ENCODE measurements around the gene SUMO4. TPM values are rescaled to one million over a fixed set of nuclear protein-coding genes. Genes with fewer than 3 reads are reported as not detected.

SUMO4 gene
- total RNA-seq, 1 donor from 2014 or later: 0.82 TPM

- H3K36me3 ChIP-seq: no peaks in the 10 kb centered on the region
- H4K20me1 ChIP-seq (ENCODE audit: low read depth): no peaks in the 10 kb centered on the region
- H3K36me3 Mint-ChIP-seq: no peaks in the 10 kb centered on the region
- peaks cover 13% of the 10 kb centered on the region for H3K4me1 Mint-ChIP-seq
- no peak overlapping the region for H3K9ac ChIP-seq
- no peaks in the 10 kb centered on the region for H3K27me3 ChIP-seq
- no peaks in the 10 kb centered on the region for H3K79me2 ChIP-seq (ENCODE audit: low read depth)
- H3F3A ChIP-seq (ENCODE audit: low read depth): peaks cover 7% of the 10 kb centered on the region
- peaks cover 6% of the 10 kb centered on the region for H3K27me3 Mint-ChIP-seq (ENCODE audit: insufficient read depth, low read depth)
- peaks cover 12% of the 10 kb centered on the region for H3K4me1 ChIP-seq
- H3K4me2 ChIP-seq: no peak overlapping the region
- TF ChIP-seq EZH2phosphoT487 (IDR thresholded peaks at IDR 0.05) (no peak), EZH2 (IDR thresholded peaks at IDR 0.05) (no peak), CTCF (IDR thresholded peaks at IDR 0.05) (no peak)
- DNase-seq (ENCODE audit: low spot score): no peak
- no peak overlapping the region for H3K4me3 ChIP-seq
- no peak overlapping the region for H3K27ac ChIP-seq
- H3K27ac Mint-ChIP-seq: no peak overlapping the region
- no peak overlapping the region for H2AFZ ChIP-seq (replicated peaks)
- no peaks in the 10 kb centered on the region for H3K9me3 Mint-ChIP-seq
- H3K4me3 Mint-ChIP-seq: no peak overlapping the region
- no peaks in the 10 kb centered on the region for H3K9me3 ChIP-seq (ENCODE audit: low read depth)
These were observed 33.3 kb downstream of the SUMO4 start for GRCh38 chr6:149433405-149433804.

- Mint-ChIP-seq H3K4me1 (peaks cover 12% of the 10 kb centered on the region), H3K27ac (no peak overlapping the region), H3K9me3 (no peaks in the 10 kb centered on the region), H3K36me3 (no peaks in the 10 kb centered on the region), H3K4me3 (no peak overlapping the region), H3K27me3 (ENCODE audit: insufficient read depth, low read depth) (peaks cover 3% of the 10 kb centered on the region)
- no peaks in the 10 kb centered on the region for H3K27me3 ChIP-seq
- H3K4me1 ChIP-seq: peaks cover 10% of the 10 kb centered on the region
- no peak overlapping the region for H3K9ac ChIP-seq
- H2AFZ ChIP-seq (replicated peaks): no peak overlapping the region
- no peak for DNase-seq (ENCODE audit: low spot score)
- no peak overlapping the region for H3K27ac ChIP-seq
- H4K20me1 ChIP-seq (ENCODE audit: low read depth): no peaks in the 10 kb centered on the region
- no peak overlapping the region for H3K4me2 ChIP-seq
- H3F3A ChIP-seq (ENCODE audit: low read depth): peaks cover 7% of the 10 kb centered on the region
- H3K36me3 ChIP-seq: no peaks in the 10 kb centered on the region
- TF ChIP-seq EZH2 (IDR thresholded peaks at IDR 0.05) (no peak), CTCF (IDR thresholded peaks at IDR 0.05) (no peak), EZH2phosphoT487 (IDR thresholded peaks at IDR 0.05) (no peak)
- no peaks in the 10 kb centered on the region for H3K9me3 ChIP-seq (ENCODE audit: low read depth)
- H3K79me2 ChIP-seq (ENCODE audit: low read depth): no peaks in the 10 kb centered on the region
- no peak overlapping the region for H3K4me3 ChIP-seq
These were observed 33.8 kb downstream of the SUMO4 start for GRCh38 chr6:149433881-149434280.

- Mint-ChIP-seq H3K9me3 (no peaks in the 10 kb centered on the region), H3K4me1 (peaks cover 9% of the 10 kb centered on the region), H3K27ac (no peak overlapping the region), H3K36me3 (no peaks in the 10 kb centered on the region), H3K27me3 (ENCODE audit: insufficient read depth, low read depth) (peaks cover 2% of the 10 kb centered on the region), H3K4me3 (no peak overlapping the region)
- no peak for TF ChIP-seq EZH2 (IDR thresholded peaks at IDR 0.05)
- no peak for TF ChIP-seq EZH2phosphoT487 (IDR thresholded peaks at IDR 0.05)
- no peak for TF ChIP-seq CTCF (IDR thresholded peaks at IDR 0.05)
- Histone ChIP-seq H3K4me2 (no peak overlapping the region), H3K4me1 (peaks cover 6% of the 10 kb centered on the region), H2AFZ (replicated peaks) (no peak overlapping the region), H3K4me3 (no peak overlapping the region), H3K9me3 (ENCODE audit: low read depth) (no peaks in the 10 kb centered on the region), H3K27me3 (no peaks in the 10 kb centered on the region), H3K27ac (no peak overlapping the region), H3K79me2 (ENCODE audit: low read depth) (no peaks in the 10 kb centered on the region), H3K9ac (no peak overlapping the region), H4K20me1 (ENCODE audit: low read depth) (no peaks in the 10 kb centered on the region), H3K36me3 (no peaks in the 10 kb centered on the region), H3F3A (ENCODE audit: low read depth) (peaks cover 7% of the 10 kb centered on the region)
- DNase-seq (ENCODE audit: low spot score): no peak
These were observed 36.0 kb downstream of the SUMO4 start for GRCh38 chr6:149435919-149436586.

Data from neural progenitor cell (in vitro differentiated cells).